Measurements from ENCODE around the gene LUC7L. TPM values are rescaled to one million over a fixed set of nuclear protein-coding genes. Genes with fewer than 3 reads are reported as not detected.
A peak's percentile ranks its signal among the peaks of the same experiment; 100 is the strongest.

The LUC7L gene
- total RNA-seq (ENCODE audit: low replicate concordance) = 198 and 231 TPM in 2 replicates

- Histone ChIP-seq H3K9ac (peak within 1 kb of the TSS; percentile 95), H3K9me3 (ENCODE audit: low read depth) (no peaks in the 10 kb centered on the region), H3K27me3 (no peaks in the 10 kb centered on the region), H3K79me2 (ENCODE audit: low read depth) (peaks cover 50% of the 10 kb centered on the region), H3K36me3 (peaks cover 20% of the 10 kb centered on the region), H3K4me2 (peak within 1 kb of the TSS; percentile 97), H4K20me1 (ENCODE audit: low read depth) (peaks cover 46% of the 10 kb centered on the region), H3K27ac (peak within 1 kb of the TSS; percentile 94), H2AFZ (replicated peaks) (peak within 1 kb of the TSS; percentile 30), H3K4me3 (peak within 1 kb of the TSS; percentile 88), H3F3A (ENCODE audit: low read depth) (peaks cover 14% of the 10 kb centered on the region), H3K4me1 (peaks cover 12% of the 10 kb centered on the region)
- Mint-ChIP-seq H3K36me3 (peaks cover 18% of the 10 kb centered on the region), H3K27ac (peak within 1 kb of the TSS; percentile 87), H3K4me1 (peaks cover 18% of the 10 kb centered on the region), H3K4me3 (peak within 1 kb of the TSS; percentile 97), H3K27me3 (ENCODE audit: insufficient read depth, low read depth) (no peaks in the 10 kb centered on the region), H3K9me3 (no peaks in the 10 kb centered on the region)
- peak; percentile 97 for DNase-seq (ENCODE audit: low spot score)
- TF ChIP-seq EZH2phosphoT487 (IDR thresholded peaks at IDR 0.05) (no peak), CTCF (IDR thresholded peaks at IDR 0.05) (no peak), EZH2 (IDR thresholded peaks at IDR 0.05) (no peak)
Measured at GRCh38 chr16:228852-229730, at the start of gene LUC7L. TSS of gene LUC7L (minus strand) at chr16:229449. CDS start at chr16:229339, 110 bp downstream.

- Histone ChIP-seq H3K9ac (no peak overlapping the region), H3K79me2 (ENCODE audit: low read depth) (no peaks in the 10 kb centered on the region), H3K4me3 (no peak overlapping the region), H3K36me3 (no peaks in the 10 kb centered on the region), H3K9me3 (ENCODE audit: low read depth) (no peaks in the 10 kb centered on the region), H3K27me3 (peaks cover 84% of the 10 kb centered on the region), H3K4me1 (peaks cover 18% of the 10 kb centered on the region), H3F3A (ENCODE audit: low read depth) (peaks cover 18% of the 10 kb centered on the region), H3K27ac (no peak overlapping the region), H4K20me1 (ENCODE audit: low read depth) (peaks cover 11% of the 10 kb centered on the region), H3K4me2 (no peak overlapping the region), H2AFZ (replicated peaks) (no peak overlapping the region)
- no peaks in the 10 kb centered on the region for H3K36me3 Mint-ChIP-seq
- peak; percentile 49 for DNase-seq (ENCODE audit: low spot score)
- TF ChIP-seq EZH2phosphoT487 (IDR thresholded peaks at IDR 0.05) (no peak), EZH2 (IDR thresholded peaks at IDR 0.05) (no peak), CTCF (IDR thresholded peaks at IDR 0.05) (no peak)
- H3K27me3 Mint-ChIP-seq (ENCODE audit: insufficient read depth, low read depth) = peaks cover 23% of the 10 kb centered on the region
- H3K27ac Mint-ChIP-seq = no peak overlapping the region
- H3K4me3 Mint-ChIP-seq = no peak overlapping the region
- H3K9me3 Mint-ChIP-seq = no peaks in the 10 kb centered on the region
- peaks cover 3% of the 10 kb centered on the region for H3K4me1 Mint-ChIP-seq
Measured at GRCh38 chr16:278863-279366, 49.7 kb upstream of the LUC7L start.

- H3K79me2 ChIP-seq (ENCODE audit: low read depth) = no peaks in the 10 kb centered on the region
- Mint-ChIP-seq H3K4me1 (peaks cover 3% of the 10 kb centered on the region), H3K4me3 (peak overlapping the region; percentile 80), H3K27ac (no peak overlapping the region), H3K27me3 (ENCODE audit: insufficient read depth, low read depth) (peaks cover 28% of the 10 kb centered on the region), H3K9me3 (no peaks in the 10 kb centered on the region), H3K36me3 (no peaks in the 10 kb centered on the region)
- H2AFZ ChIP-seq (replicated peaks) = no peak overlapping the region
- peaks cover 5% of the 10 kb centered on the region for H4K20me1 ChIP-seq (ENCODE audit: low read depth)
- H3K4me2 ChIP-seq = no peak overlapping the region
- no peak overlapping the region for H3K27ac ChIP-seq
- H3F3A ChIP-seq (ENCODE audit: low read depth) = peaks cover 18% of the 10 kb centered on the region
- no peak overlapping the region for H3K9ac ChIP-seq
- H3K4me3 ChIP-seq = no peak overlapping the region
- no peaks in the 10 kb centered on the region for H3K36me3 ChIP-seq
- peaks cover 18% of the 10 kb centered on the region for H3K4me1 ChIP-seq
- no peak for DNase-seq (ENCODE audit: low spot score)
- TF ChIP-seq EZH2phosphoT487 (IDR thresholded peaks at IDR 0.05) = no peak
- no peak for TF ChIP-seq CTCF (IDR thresholded peaks at IDR 0.05)
- no peak for TF ChIP-seq EZH2 (IDR thresholded peaks at IDR 0.05)
- no peaks in the 10 kb centered on the region for H3K9me3 ChIP-seq (ENCODE audit: low read depth)
- H3K27me3 ChIP-seq = peaks cover 83% of the 10 kb centered on the region
Measured at GRCh38 chr16:276426-277077, 47.3 kb upstream of the LUC7L start.
